GM19025 (cell line): ENCODE results near the gene TTC7B.

Experiments used
- ATAC-seq: cut with Tn5 transposase; IDR thresholded peaks from one replicate; pipeline ENCODE4 v1.9.1; 2021; ENCODE audit warnings: mild to moderate bottlenecking, low read depth, moderate library complexity; ENCODE audit not compliant: unreplicated experiment

The TTC7B gene

GRCh38 chr14:90780519-90780918 lies 35.7 kb downstream of the TTC7B start:
- no peak for ATAC-seq

DNA sequence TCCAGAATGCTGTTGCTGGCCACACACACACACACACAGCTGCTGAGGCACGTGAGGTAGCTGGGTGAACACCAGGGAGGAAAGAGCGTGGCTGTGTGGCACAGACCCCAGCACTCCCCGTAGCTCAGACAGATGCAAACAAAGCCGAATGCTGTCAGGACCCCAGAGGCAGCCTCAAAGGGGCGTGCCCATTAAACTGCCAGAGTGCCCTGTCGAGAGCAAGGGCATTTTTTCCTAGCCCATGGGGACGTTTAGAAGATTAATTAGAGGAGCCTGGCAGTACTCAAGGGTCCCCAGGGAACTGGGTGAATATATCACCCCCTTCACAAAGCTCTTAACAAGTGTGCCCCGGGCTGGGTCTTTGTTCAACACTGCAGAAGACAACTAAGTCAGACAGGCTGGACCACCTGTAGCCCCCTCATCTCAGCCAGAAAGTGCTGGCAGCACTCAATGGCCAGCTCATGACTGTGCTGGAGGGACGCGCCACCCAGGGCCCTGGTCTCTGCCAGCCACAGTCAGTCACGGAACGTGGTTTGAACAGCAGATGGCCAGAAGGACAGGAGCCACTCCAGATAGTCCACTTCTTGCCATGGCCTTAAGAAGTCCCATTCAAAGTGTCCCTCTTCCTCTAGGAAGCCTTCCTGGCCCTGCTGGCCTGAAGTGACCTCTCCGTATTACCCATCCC lies 37.5 kb downstream of the TTC7B start:
- ATAC-seq, result no peak

GRCh38 chr14:90777830-90778485 lies 38.3 kb downstream of the TTC7B start:
- no peak for ATAC-seq

GRCh38 chr14:90777358-90777757 lies 38.9 kb downstream of the TTC7B start:
- ATAC-seq, result no peak

DNA sequence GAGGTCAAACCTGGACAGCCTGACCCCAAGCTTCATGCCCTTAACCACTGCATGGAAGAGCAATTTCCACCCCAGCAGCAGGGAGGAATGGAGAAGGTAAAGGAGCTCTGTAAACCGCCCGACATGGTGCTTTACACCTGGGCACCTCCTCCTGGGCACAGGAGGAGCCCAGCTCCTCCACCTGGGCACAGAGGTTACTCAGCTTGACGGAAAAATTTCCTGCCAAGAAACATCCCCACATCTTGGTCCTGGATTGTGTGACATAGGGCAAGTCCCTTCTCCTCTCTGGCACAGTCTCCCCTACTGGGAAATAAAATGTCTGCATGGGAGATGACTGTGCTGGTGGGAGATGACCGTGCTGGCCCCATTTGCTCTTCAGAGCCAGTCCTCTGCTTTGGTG lies 40.8 kb downstream of the TTC7B start:
- ATAC-seq, result no peak

GRCh38 chr14:90774316-90774715 lies 41.9 kb downstream of the TTC7B start:
- ATAC-seq, result no peak

GRCh38 chr14:90773705-90774104 lies 42.5 kb downstream of the TTC7B start:
- no peak for ATAC-seq

DNA sequence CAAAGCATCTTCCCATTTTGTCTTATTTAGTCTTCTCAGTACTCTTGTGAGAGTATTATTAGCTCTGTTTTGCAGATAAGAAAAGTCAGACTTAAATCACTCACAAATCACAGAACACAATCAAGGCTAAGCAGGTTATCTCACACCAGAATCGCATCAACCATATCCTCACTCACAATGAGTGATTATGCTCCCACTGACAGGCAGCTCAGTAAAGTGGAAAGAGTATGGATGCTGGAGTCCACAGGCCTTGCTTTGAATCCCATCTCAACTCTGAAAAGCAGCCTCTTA lies 43.1 kb downstream of the TTC7B start:
- no peak for ATAC-seq

DNA sequence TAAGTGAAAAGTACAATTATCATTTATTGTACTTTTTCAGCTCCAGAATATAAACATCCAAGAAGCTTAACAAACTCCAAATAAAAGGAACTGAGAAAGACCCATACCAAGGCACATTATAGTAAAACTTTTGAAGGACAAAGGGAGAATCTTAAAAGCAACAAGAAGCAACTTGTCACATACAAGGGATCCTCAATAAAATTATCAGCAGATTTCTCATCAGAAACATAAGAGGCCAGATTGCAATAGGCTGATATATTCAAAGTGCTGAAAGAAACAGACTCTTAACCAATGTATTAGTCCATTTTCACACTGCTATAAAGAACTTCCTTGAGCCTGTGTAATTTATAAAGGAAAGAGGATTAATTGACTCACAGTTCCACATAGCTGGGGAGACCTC lies 48.3 kb downstream of the TTC7B start:
- ATAC-seq, result no peak

GRCh38 chr14:90760591-90761316 lies 55.5 kb downstream of the TTC7B start:
- ATAC-seq, result no peak

DNA sequence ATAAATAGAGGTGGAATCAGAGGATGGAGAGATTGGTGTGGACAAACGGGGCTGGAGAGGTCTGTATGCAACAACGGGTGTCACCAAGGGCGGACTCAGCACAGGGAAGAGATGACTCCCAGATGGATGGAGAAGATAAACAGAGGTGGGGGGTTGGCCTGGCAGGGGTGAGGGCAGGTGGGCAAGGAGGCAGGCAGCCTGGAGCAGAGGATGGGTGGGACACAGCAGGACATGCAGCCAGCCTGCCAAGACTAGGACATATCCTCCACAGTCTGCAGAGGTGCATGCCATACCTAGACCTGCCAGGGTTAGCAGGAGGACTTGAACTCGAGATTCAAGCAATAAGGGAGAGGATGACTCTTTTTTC lies 56.2 kb downstream of the TTC7B start:
- ATAC-seq, result no peak

DNA sequence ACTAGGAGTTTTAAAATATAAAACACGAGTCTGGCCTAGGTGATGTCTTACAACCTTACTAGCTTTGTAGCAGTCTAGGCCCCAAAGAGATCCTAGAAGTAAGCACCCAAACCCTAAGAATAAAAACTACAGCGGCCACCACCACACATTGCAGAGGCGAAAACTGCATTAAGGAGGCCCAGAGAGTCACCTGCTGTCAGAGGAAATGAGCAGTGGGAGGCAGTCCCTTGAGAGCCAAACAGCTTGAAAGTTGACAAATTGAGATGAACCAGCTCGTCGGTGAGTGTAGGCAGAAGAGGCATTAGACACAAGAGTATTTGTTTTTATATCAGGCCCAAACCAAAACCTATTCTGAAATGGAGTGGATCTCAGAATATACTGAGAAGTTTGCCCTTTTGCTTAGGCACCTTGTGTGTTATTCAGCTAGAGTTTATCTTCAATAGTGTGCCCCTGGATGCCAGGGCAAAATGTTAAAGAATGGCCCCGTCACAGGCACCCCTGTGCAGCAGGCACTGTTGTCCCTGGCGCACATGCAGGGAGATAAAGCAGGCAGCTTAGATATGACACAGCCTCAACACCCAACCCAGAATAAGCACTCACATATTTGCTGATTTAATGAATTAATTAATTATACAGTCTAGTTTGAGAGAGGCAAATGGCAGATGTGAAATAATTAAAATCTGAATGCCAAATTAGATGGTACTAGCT lies 56.7 kb downstream of the TTC7B start:
- no peak for ATAC-seq

DNA sequence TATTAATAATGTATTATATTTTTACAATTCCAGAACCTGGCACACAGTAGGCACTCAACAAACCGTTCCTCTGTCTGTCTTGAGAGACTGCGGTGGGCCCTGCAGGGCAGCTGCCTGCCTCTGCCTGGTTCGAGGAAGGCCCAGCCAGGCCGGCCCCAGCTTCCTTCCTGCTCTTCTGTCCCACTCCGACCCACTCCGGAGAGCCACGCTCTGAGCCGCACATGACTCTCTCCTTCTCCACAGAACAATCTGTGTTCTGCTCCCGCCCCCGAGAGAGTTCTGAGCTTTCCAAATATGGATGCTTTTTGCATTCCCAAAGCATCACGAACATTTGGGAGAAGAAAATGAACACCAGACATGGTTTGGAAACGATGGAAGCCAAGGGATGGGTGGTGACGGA lies 57.3 kb downstream of the TTC7B start:
- no peak for ATAC-seq

DNA sequence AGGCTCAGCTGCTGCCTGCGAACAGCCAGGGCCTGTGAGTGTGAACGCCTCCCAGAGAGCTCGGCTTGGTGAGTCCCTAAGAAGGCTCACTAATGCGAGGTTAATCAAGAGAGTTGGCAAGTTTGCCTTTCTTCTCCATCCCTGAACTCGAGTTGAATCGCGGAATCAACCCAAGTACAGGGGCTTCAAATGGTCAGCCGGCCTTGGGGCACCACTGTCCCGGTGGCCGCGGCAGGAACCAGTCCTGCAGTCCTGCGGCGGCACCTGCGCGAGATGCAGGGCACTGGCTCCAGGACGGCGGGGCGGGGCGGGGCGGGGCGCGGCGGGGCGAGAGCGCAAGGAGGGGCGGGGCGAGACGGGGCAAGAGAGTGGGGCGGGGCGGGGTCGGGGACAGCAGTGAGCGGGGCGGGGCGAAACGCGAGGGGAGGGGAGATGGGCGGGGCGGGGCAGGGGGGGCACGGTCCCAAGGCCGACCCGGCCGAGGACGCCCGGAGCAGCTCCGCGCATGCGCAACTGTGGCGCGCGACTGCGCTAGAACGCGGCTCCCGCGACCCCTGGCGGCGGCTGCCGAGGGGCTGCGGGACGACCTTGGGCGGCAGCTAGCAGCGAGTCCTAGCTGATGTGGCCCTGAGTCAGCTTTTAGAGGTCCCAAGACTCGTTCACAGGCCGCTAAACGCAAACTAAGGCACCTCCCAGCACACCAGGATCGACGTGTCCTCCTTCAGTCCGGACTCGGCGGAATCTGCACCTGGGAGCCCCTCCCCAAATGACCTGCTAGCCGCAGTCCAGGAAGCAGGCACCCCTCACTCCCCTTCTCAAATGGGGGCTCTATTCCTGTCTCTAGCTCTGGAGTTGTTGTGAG lies 58.0 kb downstream of the TTC7B start:
- peak; percentile 94 for ATAC-seq

DNA sequence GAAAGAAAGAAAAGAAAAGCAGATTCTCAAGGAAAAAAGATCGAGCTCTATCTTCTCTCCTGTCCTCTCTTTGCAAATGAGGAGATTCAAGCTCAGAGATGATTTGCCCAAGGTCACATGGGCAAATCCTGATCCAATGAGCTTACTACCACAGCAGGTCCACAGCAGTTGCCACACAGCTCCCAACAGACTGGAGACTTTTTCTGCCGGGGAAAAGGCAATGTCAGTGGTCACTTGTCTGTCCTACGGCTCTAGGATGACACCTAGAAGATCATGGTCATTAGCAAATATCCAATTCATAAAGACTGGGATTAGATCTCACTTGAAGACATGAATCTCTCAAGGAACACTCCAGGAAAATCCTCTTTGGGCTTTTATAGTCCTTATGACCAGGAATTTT lies 58.8 kb downstream of the TTC7B start:
- ATAC-seq, result no peak

DNA sequence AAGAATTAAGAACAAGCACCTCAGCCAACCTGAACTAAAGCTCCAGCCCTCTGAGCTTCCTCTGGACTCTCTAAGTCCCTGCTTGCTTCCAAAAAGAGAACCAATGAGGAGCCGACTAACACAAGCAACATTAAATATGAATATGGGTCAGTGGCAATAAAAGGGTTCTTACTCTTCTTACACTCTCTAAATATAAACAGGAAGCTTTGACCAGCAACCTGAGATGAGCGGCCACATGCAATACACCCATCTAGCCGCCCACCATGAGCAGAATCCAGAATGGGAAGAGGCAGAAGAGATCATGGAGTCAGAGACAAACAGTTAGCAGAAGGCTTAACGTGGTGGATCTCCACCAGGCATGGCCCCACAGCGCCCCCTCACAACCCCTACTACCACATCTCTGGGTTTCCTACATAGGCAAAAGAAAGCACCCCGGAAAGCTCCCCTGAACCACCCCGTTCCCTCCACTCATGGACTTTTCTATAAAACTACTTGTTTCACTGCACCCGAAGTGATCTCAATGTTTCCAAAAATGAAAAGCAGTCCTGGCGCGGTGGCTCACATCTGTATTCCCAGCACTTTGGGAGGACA lies 59.4 kb downstream of the TTC7B start:
- ATAC-seq, result no peak

GRCh38 chr14:90755661-90756304 lies 60.4 kb downstream of the TTC7B start:
- no peak for ATAC-seq

DNA sequence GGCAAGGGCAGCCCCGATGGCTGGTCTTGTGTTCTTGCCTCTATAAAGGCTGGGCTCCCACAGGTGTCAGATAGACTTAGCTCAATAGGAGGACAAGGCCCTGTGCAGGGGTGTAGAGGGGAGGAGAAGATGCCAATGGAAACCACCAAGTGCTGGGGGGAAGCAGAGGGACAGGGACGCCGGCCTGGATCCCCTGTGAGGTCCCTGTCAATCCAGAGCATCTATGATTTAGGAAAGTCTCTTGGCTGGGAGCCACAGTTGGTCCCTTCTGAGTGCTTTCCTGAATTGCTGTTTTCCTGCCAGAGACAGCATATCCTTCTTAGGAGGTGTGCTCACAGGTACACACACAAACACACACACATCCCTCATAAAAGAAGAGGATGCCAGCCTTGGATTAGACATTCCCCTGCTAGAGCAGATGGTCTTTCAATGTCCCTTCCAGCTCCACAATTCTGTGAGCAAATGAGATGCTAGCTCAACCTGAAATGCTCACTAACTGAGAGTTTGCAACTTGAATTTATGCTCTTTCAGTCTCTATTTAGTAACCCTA lies 62.7 kb downstream of the TTC7B start:
- no peak for ATAC-seq

- no peak for ATAC-seq
Measured at GRCh38 chr14:90750701-90751100, 65.5 kb downstream of the TTC7B start.
